ENCODE results near the gene ZBTB46.
A peak's percentile ranks its signal among the peaks of the same experiment; 100 is the strongest.

Gene ZBTB46

GRCh38 chr20:63863798-63864544 lies 32.9 kb upstream of the ZBTB46 start (continued):
- TF ChIP-seq ZBTB11 (tag by site-specific recombination; conservative IDR thresholded peaks at IDR 0.05; ENCODE audit: low read depth) (peak; percentile 89), ZNF529 (tag by site-specific recombination; IDR thresholded peaks at IDR 0.05; ENCODE audit: insufficient replicate concordance) (no peak), ZBTB44 (tag by site-specific recombination; IDR thresholded peaks at IDR 0.05) (no peak), SALL2 (tag by site-specific recombination; IDR thresholded peaks at IDR 0.05; ENCODE audit: borderline replicate concordance) (no peak), PRDM4 (tag by site-specific recombination; IDR thresholded peaks at IDR 0.05) (0 out of 2 replicates have a peak, but pooled peaks have one; percentile 43), ZNF175 (tag by site-specific recombination; IDR thresholded peaks at IDR 0.05) (no peak), ZSCAN30 (tag by site-specific recombination; IDR thresholded peaks at IDR 0.05) (peak; percentile 24; the same call in 1 of the 2 replicates), WT1 (tag by site-specific recombination; IDR thresholded peaks at IDR 0.05) (no peak), KLF1 (tag by site-specific recombination; IDR thresholded peaks at IDR 0.05) (peak; percentile 81), TRIM28 (IDR thresholded peaks at IDR 0.05; ENCODE audit: borderline replicate concordance, low read length) (no peak; the same call in 1 of the 2 replicates), ZNF501 (tag by site-specific recombination; IDR thresholded peaks at IDR 0.05) (no peak), EGR2 (tag by site-specific recombination; IDR thresholded peaks at IDR 0.05; ENCODE audit: low read depth) (no peak), MYNN (tag by site-specific recombination; IDR thresholded peaks at IDR 0.05; ENCODE audit: borderline replicate concordance) (no peak), ZNF621 (tag by site-specific recombination; IDR thresholded peaks at IDR 0.05) (no peak), ZNF580 (tag by site-specific recombination; IDR thresholded peaks at IDR 0.05) (no peak), IKZF3 (tag by site-specific recombination; IDR thresholded peaks at IDR 0.05) (no peak), ZNF544 (tag by site-specific recombination; IDR thresholded peaks at IDR 0.05) (no peak), ZNF211 (tag by site-specific recombination; IDR thresholded peaks at IDR 0.05; ENCODE audit: low read depth) (no peak), SP7 (tag by site-specific recombination; IDR thresholded peaks at IDR 0.05) (peak; percentile 19), ZNF701 (tag by site-specific recombination; IDR thresholded peaks at IDR 0.05) (no peak), GLI4 (tag by site-specific recombination; IDR thresholded peaks at IDR 0.05) (no peak), ZNF639 (tag by site-specific recombination; IDR thresholded peaks at IDR 0.05) (no peak), GFI1B (tag by site-specific recombination; IDR thresholded peaks at IDR 0.05) (no peak), ZNF335 (tag by site-specific recombination; conservative IDR thresholded peaks at IDR 0.05) (peak; percentile 98), ZBTB17 (tag by site-specific recombination; IDR thresholded peaks at IDR 0.05) (peak; percentile 38), ZNF692 (tag by site-specific recombination; IDR thresholded peaks at IDR 0.05) (peak; percentile 34; the same call in 1 of the 2 replicates)
